Pancreas (tissue), 10 donors: ENCODE data around the gene OPCML. TPM values are rescaled to one million over a fixed set of nuclear protein-coding genes. Genes with fewer than 3 reads are reported as not detected.

Experiments used
- ATAC-seq, 4 donors: fragments of 200-7000 bp; cut with Tn5 transposase; one replicate each; pipeline versions ENCODE4 v1.8.0 to v1.9.1; 2020; ENCODE audit warnings: mild to moderate bottlenecking in 4 of 4, moderate library complexity in 4 of 4
- DNase-seq, 6 donors: peaks; one replicate each; pipeline ENCODE4 v3.0.0-alpha.2; 2020
- FAIRE-seq: peaks from 2 replicates; lab custom pipeline; 2012; peaks lifted over from hg19 to GRCh38; lab: Jason Lieb, UNC
- H3K27ac ChIP-seq, 4 donors: fragments of 200-600 bp; sonication (generic); 1 replicate in 3 of 4; 2 replicates in 1 of 4; pipeline versions ENCODE4 v1.5.0 to v1.8.0; 2020
- H3K27me3 ChIP-seq, 4 donors: fragments of 200-600 bp; one replicate each; pipeline ENCODE4 v1.8.0; 2021
- H3K36me3 ChIP-seq, 3 donors: fragments of 200-600 bp; sonication (generic) in 1 of 3; one replicate each; pipeline versions ENCODE4 v1.5.0 to v1.8.0; 2020 to 2021
- H3K4me1 ChIP-seq, 3 donors: fragments of 200-600 bp; one replicate each; pipeline ENCODE4 v1.8.0; 2021
- H3K4me3 ChIP-seq, 4 donors: fragments of 200-600 bp; sonication (generic) in 2 of 4; one replicate each; pipeline versions ENCODE4 v1.5.0 to v1.8.0; 2020 to 2021
- H3K9me3 ChIP-seq, 4 donors: fragments of 200-600 bp; one replicate each; pipeline ENCODE4 v1.8.0; 2021
- CTCF ChIP-seq, 4 donors: fragments of 200-600 bp; sonication (generic) in 3 of 4; IDR thresholded peaks; one replicate each; pipeline versions ENCODE4 v1.5.0 to v1.8.0; 2021; ENCODE audit warnings: antibody characterized with exemption in 4 of 4
- WGBS, 2 donors: extraction: QIAGEN DNeasy Blood & Tissue Kit; methylation state at CpG; one replicate each; pipeline ENCODE4 v1.1.7; 2013; 5-methylcytosine and 5-hydroxymethylcytosine counted together
- intact Hi-C, 3 donors: fragments of 100-400 bp; cut with DNase I; formaldehyde crosslinking; loops; one replicate each; pipeline versions ENCODE4 v1.11.1 to v1.14.2; 2022
- polyA plus RNA-seq, 2 donors: library from polyadenylated mRNA; stranded (reverse); fragments of 200-250 nt; gene quantifications; one replicate each; pipeline ENCODE4 v1.2.3, GENCODE V29; 2013
- total RNA-seq, 6 donors: library from RNA; stranded (reverse); fragmentation: NEBNext Ultra II Directional in 4 of 6; extraction: Animal tissue kit (Norgen Biotek cat#: 25700) in 4 of 6; gene quantifications; one replicate each; pipeline versions ENCODE4 v1.2.1 to v1.2.4, GENCODE V29; 2021 to 2023
- donor health status: healthy with polysubstance abuse.
- donor health status: DM: no; HTN: no; CAD: no; lungs with moderate emphysema.
- donor health status: DM: no; HTN: no; CAD: no.
- donor health status: control.
- donor health status: control.
- donor health status: Bipolar disorder and iron deficiency.
- donor health status: DM: yes; HTN: yes; CAD: no.
- donor health status: DM: no; HTN: no; CAD: no.
- donor health status: DM: no; HTN: no; CAD: no.
- donor health status: DM: yes; HTN: yes; CAD: no.

OPCML gene
- total and polyA plus RNA-seq, 8 donors, result 0.05 to 0.31 (median 0.19) TPM

- Histone ChIP-seq H3K4me1 (no peaks in the 10 kb centered on the region), H3K4me3 (no peak overlapping the region), H3K27me3 (no peaks in the 10 kb centered on the region), H3K9me3 (no peaks in the 10 kb centered on the region), H3K36me3 (no peaks in the 10 kb centered on the region), H3K27ac (no peak overlapping the region)
- intact Hi-C loops, result no loop called here
- FAIRE-seq (no peak), DNase-seq (no peak), ATAC-seq (no peak)
- TF ChIP-seq CTCF (IDR thresholded peaks at IDR 0.05), result no peak
- WGBS, 2 donors, result 29 to 34% methylated on average over 2 of the region's 2 CpGs
These were observed 177.2 kb downstream of the OPCML start for GRCh38 chr11:133355095-133355494.

- intact Hi-C loops, result no loop called here
- WGBS, 2 donors, result 59 to 67% methylated on average over 4 of the region's 4 CpGs
- Histone ChIP-seq H3K9me3 (no peaks in the 10 kb centered on the region), H3K27ac (no peak overlapping the region), H3K36me3 (no peaks in the 10 kb centered on the region), H3K27me3 (no peaks in the 10 kb centered on the region), H3K4me1 (no peaks in the 10 kb centered on the region), H3K4me3 (no peak overlapping the region)
- FAIRE-seq, result no peak
- ATAC-seq, result no peak
- TF ChIP-seq CTCF (IDR thresholded peaks at IDR 0.05), result no peak
- no peak for DNase-seq
These were observed 178.2 kb downstream of the OPCML start for GRCh38 chr11:133354069-133354468.

GRCh38 chr11:133350045-133350444 is 182.3 kb downstream of the OPCML start:
- no peak for TF ChIP-seq CTCF (IDR thresholded peaks at IDR 0.05)

GRCh38 chr11:133347988-133348387 is 184.3 kb downstream of the OPCML start:
- intact Hi-C loops, result no loop called here
- H3K36me3 ChIP-seq, result no peaks in the 10 kb centered on the region
- H3K9me3 ChIP-seq, result no peaks in the 10 kb centered on the region
- H3K4me1 ChIP-seq, result no peaks in the 10 kb centered on the region
- no peak for ATAC-seq
- no peak overlapping the region for H3K4me3 ChIP-seq
- WGBS, 2 donors, result 48 to 53% methylated on average over 5 of the region's 5 CpGs
- no peak for FAIRE-seq
- no peak for TF ChIP-seq CTCF (IDR thresholded peaks at IDR 0.05)
- H3K27ac ChIP-seq, result no peak overlapping the region
- no peak for DNase-seq
- H3K27me3 ChIP-seq, result no peaks in the 10 kb centered on the region

More at GRCh38 chr11:133350045-133350444, 182.3 kb downstream of the OPCML start:
- no peak for FAIRE-seq
- Histone ChIP-seq H3K36me3 (no peaks in the 10 kb centered on the region), H3K27me3 (no peaks in the 10 kb centered on the region), H3K4me3 (no peak overlapping the region), H3K4me1 (no peaks in the 10 kb centered on the region), H3K9me3 (no peaks in the 10 kb centered on the region), H3K27ac (no peak overlapping the region)
- intact Hi-C loops, result no loop called here
- no peak for ATAC-seq
- no peak for DNase-seq
- 41 to 44% methylated on average over 3 of the region's 3 CpGs for WGBS, 2 donors

GRCh38 chr11:133346137-133346536 is 186.2 kb downstream of the OPCML start:
- H3K27ac ChIP-seq, result no peak overlapping the region
- FAIRE-seq, result no peak
- intact Hi-C loops, result no loop called here
- H3K9me3 ChIP-seq, result no peaks in the 10 kb centered on the region
- no peak for ATAC-seq
- no peaks in the 10 kb centered on the region for H3K27me3 ChIP-seq
- DNase-seq, result no peak
- H3K36me3 ChIP-seq, result no peaks in the 10 kb centered on the region
- H3K4me1 ChIP-seq, result no peaks in the 10 kb centered on the region
- TF ChIP-seq CTCF (IDR thresholded peaks at IDR 0.05), result no peak
- WGBS, 2 donors, result 72 to 82% methylated on average over 5 of the region's 5 CpGs
- H3K4me3 ChIP-seq, result no peak overlapping the region
